Chondrocyte (in vitro differentiated cells): ENCODE data around the gene CUBN. TPM values are rescaled to one million over a fixed set of nuclear protein-coding genes. Genes with fewer than 3 reads are reported as not detected.
A peak's percentile ranks its signal among the peaks of the same experiment; 100 is the strongest.

ENCODE experiments used
- DNase-seq: peaks from one replicate; pipeline ENCODE4 v3.0.0; 2021; ENCODE audit warnings: mixed read lengths, low spot score
- H3K27ac Mint-ChIP-seq: one replicate; pipeline ENCODE4 v1.8.0; 2021; ENCODE audit warnings: mild to moderate bottlenecking, moderate library complexity, mixed read lengths; ENCODE audit not compliant: unreplicated experiment
- H3K27me3 Mint-ChIP-seq: 2 replicates; pipeline ENCODE4 v1.8.0; 2021; ENCODE audit warnings: low read depth, mixed read lengths
- H3K36me3 Mint-ChIP-seq: 2 replicates; pipeline ENCODE4 v1.8.0; 2021; ENCODE audit warnings: low read depth, mixed read lengths
- H3K4me1 Mint-ChIP-seq: 2 replicates; pipeline ENCODE4 v1.8.0; 2021; ENCODE audit warnings: low read depth, mild to moderate bottlenecking, mixed read lengths
- H3K4me3 Mint-ChIP-seq: one replicate; pipeline ENCODE4 v1.8.0; 2021; ENCODE audit warnings: mild to moderate bottlenecking, moderate library complexity, mixed read lengths; ENCODE audit not compliant: unreplicated experiment
- H3K9me3 Mint-ChIP-seq: 2 replicates; pipeline ENCODE4 v1.8.0; 2021; ENCODE audit warnings: low read depth, mixed read lengths
- CTCF ChIP-seq: fragments of 200-600 bp; sonication (generic); IDR thresholded peaks from 2 replicates; pipeline ENCODE4 v1.5.0; 2021; ENCODE audit warnings: antibody characterized with exemption, mild to moderate bottlenecking, moderate library complexity
- total RNA-seq: library from RNA; stranded (reverse); gene quantifications from 3 replicates; pipeline ENCODE4 v1.2.1, GENCODE V29; 2021

Gene CUBN
- total RNA-seq, 1 donor from 2014 or later, result 1.0 TPM

- H3K9me3 Mint-ChIP-seq, result peaks cover 9% of the 10 kb centered on the region
- no peak for TF ChIP-seq CTCF
- peaks cover 57% of the 10 kb centered on the region for H3K4me1 Mint-ChIP-seq
- H3K27me3 Mint-ChIP-seq, result no peaks in the 10 kb centered on the region
- H3K4me3 Mint-ChIP-seq, result no peak overlapping the region
- no peak for DNase-seq
- H3K36me3 Mint-ChIP-seq, result no peaks in the 10 kb centered on the region
- peak overlapping the region; percentile 14 for H3K27ac Mint-ChIP-seq
Measured at GRCh38 chr10:17056781-17057428, 72.7 kb downstream of the CUBN start.

GRCh38 chr10:17053513-17053912 lies 76.1 kb downstream of the CUBN start:
- Mint-ChIP-seq H3K27ac (no peak overlapping the region), H3K9me3 (peaks cover 10% of the 10 kb centered on the region), H3K27me3 (no peaks in the 10 kb centered on the region), H3K4me1 (peaks cover 32% of the 10 kb centered on the region), H3K4me3 (no peak overlapping the region), H3K36me3 (peaks cover 5% of the 10 kb centered on the region)
- no peak for DNase-seq
- no peak for TF ChIP-seq CTCF

GRCh38 chr10:17053061-17053460 lies 76.5 kb downstream of the CUBN start:
- Mint-ChIP-seq H3K4me3 (no peak overlapping the region), H3K9me3 (peaks cover 10% of the 10 kb centered on the region), H3K27me3 (no peaks in the 10 kb centered on the region), H3K36me3 (peaks cover 5% of the 10 kb centered on the region), H3K27ac (no peak overlapping the region), H3K4me1 (peaks cover 30% of the 10 kb centered on the region)
- DNase-seq, result no peak
- no peak for TF ChIP-seq CTCF

GRCh38 chr10:17051851-17052250 lies 77.8 kb downstream of the CUBN start:
- Mint-ChIP-seq H3K4me3 (no peak overlapping the region), H3K36me3 (peaks cover 5% of the 10 kb centered on the region), H3K27me3 (no peaks in the 10 kb centered on the region), H3K4me1 (peaks cover 24% of the 10 kb centered on the region), H3K9me3 (peaks cover 10% of the 10 kb centered on the region), H3K27ac (no peak overlapping the region)
- no peak for TF ChIP-seq CTCF
- DNase-seq, result no peak

- TF ChIP-seq CTCF, result no peak
- H3K4me1 Mint-ChIP-seq, result peaks cover 7% of the 10 kb centered on the region
- H3K4me3 Mint-ChIP-seq, result no peak overlapping the region
- H3K27me3 Mint-ChIP-seq, result no peaks in the 10 kb centered on the region
- DNase-seq, result no peak
- peak overlapping the region; percentile 38 for H3K27ac Mint-ChIP-seq
- peaks cover 5% of the 10 kb centered on the region for H3K36me3 Mint-ChIP-seq
- H3K9me3 Mint-ChIP-seq, result peaks cover 10% of the 10 kb centered on the region
Measured at GRCh38 chr10:17049195-17049594, 80.4 kb downstream of the CUBN start.
